PFSK-1 (cell line): ENCODE measurements around the gene EFHD2.

Source experiments
- FOXP2 ChIP-seq: optimal IDR thresholded peaks from 2 replicates; pipeline ENCODE3; 2011; ENCODE audit warnings: borderline replicate concordance, control low read depth, inconsistent platforms; ENCODE audit not compliant: insufficient read depth; ENCODE audit errors: extremely low read length, extremely low read depth
- POLR2AphosphoS5 ChIP-seq: IDR thresholded peaks from 2 replicates; pipeline ENCODE4 v1.6.1; 2012; ENCODE audit warnings: low read depth, mild to moderate bottlenecking, control low read depth, low read length, moderate library complexity
- REST ChIP-seq, 2 experiments: IDR thresholded peaks; 2 replicates each; pipeline versions ENCODE4 v1.6.1 to v1.8.0; 2011 to 2012; ENCODE audit warnings: low read depth in 2 of 2, low read length in 2 of 2, control low read depth in 1 of 2, inconsistent platforms in 1 of 2, mild to moderate bottlenecking in 1 of 2, moderate library complexity in 1 of 2; ENCODE audit not compliant: insufficient read depth in 1 of 2
- SIN3A ChIP-seq: IDR thresholded peaks from 2 replicates; pipeline ENCODE4 v1.6.1; 2012; ENCODE audit warnings: mild to moderate bottlenecking, low read length, moderate library complexity, borderline replicate concordance; ENCODE audit not compliant: insufficient read depth
- TAF1 ChIP-seq: IDR thresholded peaks from 2 replicates; pipeline ENCODE4 v1.6.1; 2012; ENCODE audit warnings: low read length, control low read depth, borderline replicate concordance; ENCODE audit not compliant: insufficient read depth

- TF ChIP-seq SIN3A (no peak), POLR2AphosphoS5 (no peak), REST (IDR thresholded peaks at IDR 0.05; ENCODE audit: insufficient read depth in 1 of 2, low read depth in 2 of 2, low read length in 2 of 2) (no peak), FOXP2 (no peak), TAF1 (no peak)
Observed at GRCh38 chr1:15390667-15391066, 19.0 kb upstream of the EFHD2 start.
